ENCODE data around the gene AWAT1.
"Not testable (repeated sequence)": the region's sequence is repeated elsewhere in the genome, so short reads cannot be mapped to it uniquely, and the experiment has no call there.

Gene AWAT1

GRCh38 chrX:70234355-70234754, at the start of gene AWAT1:
Gene AWAT1, plus strand, starts transcription at chrX:70234655. Its CDS starts 41 bp downstream, at chrX:70234696.
- DNase-seq = no peak

- DNase-seq = no peak
Observed at GRCh38 chrX:70190225-70190624, 44.2 kb upstream of the AWAT1 start.

DNA sequence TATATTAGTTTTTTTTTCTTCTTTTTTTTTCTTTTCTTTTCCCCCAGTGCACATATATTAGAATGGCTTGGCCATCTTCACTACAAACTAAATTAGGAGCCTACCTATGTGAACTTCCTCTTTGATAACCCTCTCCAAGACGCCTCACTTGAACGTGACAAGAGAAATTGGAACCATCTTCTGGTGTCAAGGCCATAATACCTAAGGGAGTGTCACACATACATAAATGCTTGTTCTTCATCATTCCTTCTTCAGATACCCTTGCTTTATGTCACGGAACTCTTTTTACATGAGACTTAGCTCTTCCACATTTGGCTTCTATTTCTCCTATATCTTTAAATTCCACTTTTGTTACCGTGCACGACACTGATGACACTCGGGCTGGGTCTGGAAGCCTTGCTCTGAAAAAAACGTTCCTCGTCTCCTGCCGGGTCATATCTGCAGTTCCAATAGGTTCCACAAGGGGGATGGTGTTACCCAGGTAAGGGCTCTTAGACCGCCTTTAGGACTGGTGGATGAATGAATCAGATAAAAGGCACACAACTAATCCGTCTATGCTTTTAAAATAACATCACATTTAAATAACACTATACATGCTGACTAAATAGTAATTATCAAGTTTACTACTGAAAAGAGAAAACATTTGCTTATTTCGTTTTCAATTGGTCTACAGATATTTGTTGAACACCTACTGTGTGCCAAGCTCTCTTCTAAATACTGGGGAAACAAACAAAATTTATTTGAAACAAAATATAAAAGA, 37.3 kb upstream of the AWAT1 start:
- peak; percentile 24 for DNase-seq

DNA sequence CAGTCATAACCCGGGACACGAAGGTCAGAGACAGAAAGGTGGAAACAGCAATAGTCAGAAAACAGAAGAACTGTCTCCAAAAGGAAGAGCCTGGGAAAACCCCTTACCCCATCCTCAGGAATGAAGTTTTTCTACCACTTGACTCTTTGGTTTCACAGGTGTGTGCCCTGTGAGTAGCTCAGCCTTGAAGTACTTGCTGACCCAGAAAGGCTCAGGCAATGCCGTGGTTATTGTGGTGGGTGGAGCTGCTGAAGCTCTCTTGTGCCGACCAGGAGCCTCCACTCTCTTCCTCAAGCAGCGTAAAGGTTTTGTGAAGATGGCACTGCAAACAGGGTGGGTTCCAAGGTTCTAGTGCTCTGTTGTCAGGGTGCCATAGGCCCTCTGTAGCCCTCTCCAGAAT, 32.7 kb upstream of the AWAT1 start:
- DNase-seq = no peak

DNA sequence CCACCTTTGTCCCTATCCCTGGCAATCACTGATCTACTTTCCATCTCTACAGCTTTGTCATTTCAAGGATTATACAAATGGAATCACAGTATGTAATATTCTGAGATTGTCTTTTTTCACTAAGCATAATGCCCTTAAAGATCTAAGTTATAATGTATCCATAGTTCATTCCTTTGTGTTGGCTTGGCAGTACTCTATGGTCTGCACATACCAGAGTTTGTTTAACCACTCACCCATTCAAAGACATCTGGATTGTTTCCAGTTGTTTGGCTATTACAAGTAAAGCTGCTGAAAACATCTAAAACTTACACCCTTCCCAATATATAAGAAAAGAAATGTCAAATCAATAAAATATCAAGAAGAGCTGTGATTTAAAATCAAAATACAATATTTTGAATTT, 26.0 kb upstream of the AWAT1 start:
- no peak for DNase-seq

DNA sequence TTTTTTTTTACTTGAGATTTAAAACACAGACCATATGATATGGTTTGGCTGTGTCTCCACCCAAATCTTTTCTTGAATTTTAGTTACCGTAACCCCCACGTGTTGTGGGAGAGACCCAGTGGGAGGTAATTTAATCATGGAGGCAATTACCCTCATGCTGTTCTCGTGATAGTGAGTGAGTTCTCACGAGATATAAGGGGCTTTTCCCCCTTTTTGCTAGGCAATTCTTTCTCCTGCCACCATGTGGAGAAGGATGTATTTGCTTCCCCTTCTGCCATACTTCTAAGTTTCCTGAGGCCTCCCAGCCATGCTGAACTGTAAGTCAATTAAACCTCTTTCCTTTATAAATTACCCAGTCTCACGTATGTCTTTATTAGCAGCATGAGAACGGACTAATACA, 24.9 kb upstream of the AWAT1 start:
- not testable (repeated sequence) for DNase-seq

DNA sequence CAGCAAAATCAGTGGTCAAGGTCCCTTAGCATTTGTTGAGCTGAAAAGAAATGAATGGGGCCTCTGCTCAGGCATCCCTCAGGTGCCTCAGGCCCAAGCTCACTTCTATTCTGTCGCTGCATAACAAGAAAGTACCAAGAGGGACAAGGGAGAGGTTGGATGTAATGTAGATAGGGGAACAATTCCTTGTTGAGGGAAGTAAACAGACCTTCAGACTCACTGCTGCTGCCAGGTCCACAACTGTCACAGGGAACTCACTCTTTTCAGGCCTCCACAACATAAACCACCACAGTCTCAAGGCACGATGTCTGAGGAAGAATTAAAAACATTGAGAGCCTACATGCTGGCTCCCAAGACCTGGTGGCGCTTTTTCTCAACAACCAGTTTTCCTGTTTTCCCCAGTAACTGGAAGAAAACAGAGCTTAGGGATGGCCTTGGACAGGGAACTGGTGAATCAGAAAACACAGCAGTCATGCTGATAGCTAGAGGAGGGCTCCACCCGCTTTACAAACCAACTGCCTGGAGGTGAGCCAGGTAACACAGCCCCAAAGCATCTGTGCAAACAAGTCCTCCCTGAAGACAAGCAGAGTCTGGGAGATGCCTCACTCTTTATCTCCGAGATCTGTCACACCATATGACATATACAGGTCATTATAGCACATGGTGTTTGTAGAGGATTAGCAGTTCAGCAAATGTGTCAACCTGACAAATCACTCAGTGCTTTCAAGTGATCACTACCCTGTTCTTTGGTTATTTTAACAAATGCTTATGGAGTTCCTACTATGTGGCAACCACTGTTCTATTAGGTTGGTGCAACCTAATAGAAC, 14.3 kb upstream of the AWAT1 start:
- DNase-seq = no peak

DNA sequence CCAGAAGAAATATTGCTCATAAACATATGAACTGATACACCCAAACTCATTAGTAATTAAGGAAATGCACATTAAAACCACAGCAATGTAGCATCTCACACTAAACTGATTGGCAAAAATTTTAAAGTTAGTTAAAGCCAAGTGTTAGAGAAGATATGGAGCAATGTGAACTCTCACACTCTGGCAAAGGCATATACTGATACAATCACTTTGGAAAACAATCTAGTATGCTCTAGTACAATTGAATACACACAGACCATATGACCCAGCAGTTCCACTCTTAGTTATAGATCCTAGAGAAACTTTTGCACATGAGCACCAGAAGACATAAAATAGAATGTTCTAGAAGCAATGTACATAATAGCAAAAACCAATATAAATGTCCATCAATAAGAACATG, 8.4 kb upstream of the AWAT1 start:
- DNase-seq = no peak

- DNase-seq = no peak
Observed at GRCh38 chrX:70226687-70227086, 7.8 kb upstream of the AWAT1 start.

DNA sequence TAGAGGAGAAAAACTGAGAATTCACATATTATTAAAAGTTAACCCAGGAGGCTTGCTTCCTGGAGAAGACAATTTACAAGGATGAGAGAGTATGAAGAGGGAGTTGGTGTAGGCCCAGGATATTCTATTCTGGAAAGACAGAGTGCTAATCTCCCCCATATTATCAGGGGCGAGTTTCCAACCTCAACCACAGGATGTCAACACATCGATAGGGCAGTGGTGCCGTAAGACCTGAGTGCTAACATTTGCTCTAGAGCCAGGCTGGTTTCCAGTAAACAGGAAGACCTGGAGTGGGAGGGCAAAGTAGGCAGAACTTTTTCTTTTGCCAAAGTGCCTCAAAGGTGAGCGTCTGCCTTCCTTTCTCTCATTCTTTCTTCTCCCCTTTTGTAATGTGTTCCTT, 2.8 kb upstream of the AWAT1 start:
- DNase-seq = no peak

DNA sequence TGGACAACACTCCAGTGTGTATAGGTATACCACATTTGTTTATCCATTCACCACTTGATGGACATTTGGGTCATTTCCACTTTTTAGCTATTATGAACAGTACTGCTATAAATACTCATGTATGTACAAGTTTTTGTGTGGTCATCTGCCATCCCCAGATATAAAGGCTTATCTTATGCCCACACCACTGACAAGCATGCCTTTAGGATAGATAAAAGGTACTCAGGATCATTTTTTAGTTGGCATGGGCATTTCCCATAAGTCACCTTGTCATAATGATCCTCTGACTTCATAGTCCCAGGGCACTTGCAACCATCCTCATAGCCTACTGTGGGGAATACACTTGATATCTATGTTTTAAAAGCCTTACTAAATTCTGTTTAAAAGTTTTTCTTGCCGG, 6.3 kb downstream of the AWAT1 start:
- DNase-seq = no peak

DNA sequence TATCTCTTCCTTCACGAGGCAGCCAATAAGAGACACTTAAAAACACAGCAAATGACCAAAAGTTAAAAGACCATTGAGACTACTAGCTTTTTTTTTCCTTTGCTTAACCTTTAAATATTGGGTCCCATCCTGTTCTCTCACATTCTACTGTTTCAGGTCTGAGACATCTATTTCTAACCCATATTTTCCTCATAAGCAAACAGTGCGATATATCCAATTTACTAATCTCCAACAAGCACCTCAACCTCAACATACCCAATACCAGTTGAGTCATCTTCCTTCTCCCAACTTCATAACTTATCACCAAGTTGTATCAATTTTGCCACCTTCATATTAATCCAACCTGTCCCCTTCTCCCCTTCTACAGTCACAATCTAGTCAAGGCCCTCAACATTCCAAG, 7.0 kb downstream of the AWAT1 start:
- no peak for DNase-seq

DNA sequence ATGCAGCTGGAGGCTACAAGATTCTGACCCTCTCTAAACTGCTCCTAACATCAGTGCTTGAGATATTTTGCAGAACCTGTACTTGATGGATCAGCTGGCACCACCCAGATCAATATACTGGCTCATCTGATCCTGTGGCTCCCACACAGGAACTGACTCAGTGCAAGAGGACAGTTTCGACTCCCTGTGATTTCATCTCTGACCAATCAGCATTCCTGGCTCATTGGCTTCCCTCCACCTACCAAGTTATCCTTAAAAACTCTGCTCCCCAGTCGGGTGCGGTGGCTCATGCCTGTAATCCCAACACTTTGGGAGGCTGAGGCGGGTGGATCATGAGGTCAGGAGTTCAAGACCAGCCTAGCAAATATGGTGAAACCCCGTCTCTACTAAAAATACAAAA, 9.1 kb downstream of the AWAT1 start:
- DNase-seq = not testable (repeated sequence)

DNA sequence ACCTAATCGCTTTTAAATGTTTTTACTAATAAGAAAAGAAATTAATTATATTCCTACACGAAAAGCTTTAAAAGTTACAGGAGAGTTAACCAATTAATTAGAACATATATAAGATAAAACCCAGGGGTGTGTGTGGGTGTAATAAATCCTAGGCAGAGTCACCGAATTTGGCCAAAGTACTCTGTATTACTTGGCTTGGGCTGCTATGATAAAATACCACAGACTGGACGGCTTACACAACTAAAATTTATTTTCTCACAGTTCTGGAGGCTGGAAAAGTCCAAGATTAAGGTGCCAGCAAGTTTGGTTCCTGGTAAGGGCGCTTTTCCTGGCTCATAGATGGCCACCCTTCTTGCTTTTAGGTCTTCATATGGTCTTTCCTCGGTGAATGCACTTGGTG, 10.4 kb downstream of the AWAT1 start:
- no peak for DNase-seq

- no peak for DNase-seq
Observed at GRCh38 chrX:70247252-70247651, 12.8 kb downstream of the AWAT1 start.

DNA sequence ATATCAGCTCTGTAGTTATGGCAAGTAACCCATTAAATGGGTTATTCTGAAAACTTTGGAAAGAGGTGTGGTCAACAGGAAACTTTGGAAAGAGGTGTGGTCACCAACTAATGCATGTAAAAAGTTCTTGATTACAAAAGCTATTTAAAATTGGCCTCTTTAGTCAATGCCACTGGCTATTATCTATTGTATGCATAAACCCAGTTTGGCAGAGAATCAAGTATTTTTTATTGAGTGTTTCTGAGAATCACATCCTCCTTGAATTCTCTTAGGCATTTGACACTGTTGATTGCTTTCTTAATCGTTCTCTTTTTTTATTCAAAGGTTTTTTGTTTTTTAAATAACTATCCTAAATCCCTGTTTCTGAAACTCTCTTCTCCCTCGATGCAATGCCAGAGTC, 18.0 kb downstream of the AWAT1 start:
- no peak for DNase-seq

- DNase-seq = peak; percentile 26
Observed at GRCh38 chrX:70253377-70254062, 19.1 kb downstream of the AWAT1 start.

DNA sequence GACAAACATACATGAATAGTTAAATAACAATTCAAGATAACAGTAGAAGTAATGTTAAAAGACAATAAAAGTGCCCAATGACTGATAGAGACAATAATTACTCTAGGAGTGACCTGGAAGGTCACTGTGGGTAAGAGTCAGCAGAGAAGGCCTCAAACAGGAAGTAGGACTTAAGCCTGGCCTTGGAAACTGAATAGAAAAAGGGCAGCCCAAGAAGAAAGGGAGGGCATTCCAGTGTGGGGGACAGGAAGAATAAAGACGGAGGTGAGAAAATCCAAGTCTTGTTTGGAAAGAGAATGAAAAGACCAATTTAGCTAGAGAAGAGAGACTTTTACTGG, 19.6 kb downstream of the AWAT1 start:
- DNase-seq = peak; percentile 26

- no peak for DNase-seq
Observed at GRCh38 chrX:70254909-70255308, 20.5 kb downstream of the AWAT1 start.

DNA sequence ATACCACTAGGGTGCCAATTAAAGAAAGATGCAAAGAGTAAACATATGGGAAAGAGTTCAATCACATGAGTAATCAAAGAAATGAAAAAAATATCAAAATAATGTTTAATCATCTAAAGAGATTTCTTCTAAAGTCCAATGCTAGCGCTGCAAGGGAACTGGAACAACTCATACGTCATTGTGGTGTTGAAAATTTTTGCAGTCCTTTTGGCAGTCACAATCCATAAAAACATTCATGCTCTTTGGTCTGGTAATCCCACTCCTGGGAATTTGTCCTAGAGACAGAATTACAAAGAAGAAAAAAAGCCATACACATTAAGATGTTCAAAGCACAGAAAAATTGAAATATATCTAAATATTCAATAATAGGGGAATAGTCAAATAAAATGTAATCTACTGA, 21.0 kb downstream of the AWAT1 start:
- no peak for DNase-seq

- no peak for DNase-seq
Observed at GRCh38 chrX:70257423-70258288, 23.2 kb downstream of the AWAT1 start.

GRCh38 chrX:70260104-70260503, 25.6 kb downstream of the AWAT1 start, which contains the start of gene P2RY4:
Gene P2RY4, minus strand, starts transcription at chrX:70260204. Its CDS starts 580 bp downstream, at chrX:70259624.
- DNase-seq = no peak
